ENCODE data around the gene RNF32.

DNA sequence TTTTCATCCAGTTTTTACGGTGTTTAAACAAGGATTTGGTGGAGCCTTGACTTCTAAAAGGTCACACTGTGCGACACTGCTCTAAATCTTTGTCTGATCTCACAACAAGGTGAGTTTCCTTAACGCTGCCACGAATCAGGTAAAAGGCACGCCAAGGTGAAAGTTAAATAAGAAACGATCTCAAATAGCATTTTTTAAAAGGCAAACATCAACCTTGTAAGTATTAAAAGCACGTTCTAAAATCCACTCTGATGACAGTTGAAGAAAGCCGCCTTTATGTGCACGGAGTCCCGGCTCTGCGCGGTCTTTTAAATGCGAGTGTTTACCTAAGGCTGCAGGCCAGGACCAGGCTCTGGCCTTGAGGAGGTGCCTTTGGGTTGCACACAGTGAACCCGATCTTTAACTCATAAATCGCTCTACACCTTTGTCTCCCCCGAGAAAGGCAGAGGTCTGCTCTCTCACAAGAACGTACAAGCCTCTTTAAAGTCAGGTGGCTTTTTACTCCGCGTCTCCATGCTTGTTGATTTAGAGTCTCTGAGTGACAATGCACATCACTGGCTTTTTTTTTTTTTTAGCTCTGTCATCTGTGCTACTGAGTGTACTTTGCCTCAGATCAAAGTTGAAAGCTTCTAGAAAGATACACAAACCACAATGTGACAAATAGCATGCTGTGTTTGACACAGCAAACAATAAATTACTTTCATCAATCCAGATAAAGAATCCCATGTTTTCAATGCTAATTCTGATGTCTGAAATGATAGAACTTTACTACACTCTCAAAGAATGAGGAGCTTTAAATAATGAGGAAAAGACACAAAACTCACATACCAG, 25.9 kb upstream of the RNF32 start:
- no peak for TF ChIP-seq POLR2A (IDR thresholded peaks at IDR 0.05)
- TF ChIP-seq, protein P1, sequence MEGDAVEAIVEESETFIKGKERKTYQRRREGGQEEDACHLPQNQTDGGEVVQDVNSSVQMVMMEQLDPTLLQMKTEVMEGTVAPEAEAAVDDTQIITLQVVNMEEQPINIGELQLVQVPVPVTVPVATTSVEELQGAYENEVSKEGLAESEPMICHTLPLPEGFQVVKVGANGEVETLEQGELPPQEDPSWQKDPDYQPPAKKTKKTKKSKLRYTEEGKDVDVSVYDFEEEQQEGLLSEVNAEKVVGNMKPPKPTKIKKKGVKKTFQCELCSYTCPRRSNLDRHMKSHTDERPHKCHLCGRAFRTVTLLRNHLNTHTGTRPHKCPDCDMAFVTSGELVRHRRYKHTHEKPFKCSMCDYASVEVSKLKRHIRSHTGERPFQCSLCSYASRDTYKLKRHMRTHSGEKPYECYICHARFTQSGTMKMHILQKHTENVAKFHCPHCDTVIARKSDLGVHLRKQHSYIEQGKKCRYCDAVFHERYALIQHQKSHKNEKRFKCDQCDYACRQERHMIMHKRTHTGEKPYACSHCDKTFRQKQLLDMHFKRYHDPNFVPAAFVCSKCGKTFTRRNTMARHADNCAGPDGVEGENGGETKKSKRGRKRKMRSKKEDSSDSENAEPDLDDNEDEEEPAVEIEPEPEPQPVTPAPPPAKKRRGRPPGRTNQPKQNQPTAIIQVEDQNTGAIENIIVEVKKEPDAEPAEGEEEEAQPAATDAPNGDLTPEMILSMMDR (IDR thresholded peaks at IDR 0.05), result no peak
